ENCODE data around the gene PALLD. TPM values are rescaled to one million over a fixed set of nuclear protein-coding genes. Genes with fewer than 3 reads are reported as not detected.

The PALLD gene
- total RNA-seq, 4 donors from 2014 or later = 1,036 to 2,270 (median 2,202) TPM

DNA sequence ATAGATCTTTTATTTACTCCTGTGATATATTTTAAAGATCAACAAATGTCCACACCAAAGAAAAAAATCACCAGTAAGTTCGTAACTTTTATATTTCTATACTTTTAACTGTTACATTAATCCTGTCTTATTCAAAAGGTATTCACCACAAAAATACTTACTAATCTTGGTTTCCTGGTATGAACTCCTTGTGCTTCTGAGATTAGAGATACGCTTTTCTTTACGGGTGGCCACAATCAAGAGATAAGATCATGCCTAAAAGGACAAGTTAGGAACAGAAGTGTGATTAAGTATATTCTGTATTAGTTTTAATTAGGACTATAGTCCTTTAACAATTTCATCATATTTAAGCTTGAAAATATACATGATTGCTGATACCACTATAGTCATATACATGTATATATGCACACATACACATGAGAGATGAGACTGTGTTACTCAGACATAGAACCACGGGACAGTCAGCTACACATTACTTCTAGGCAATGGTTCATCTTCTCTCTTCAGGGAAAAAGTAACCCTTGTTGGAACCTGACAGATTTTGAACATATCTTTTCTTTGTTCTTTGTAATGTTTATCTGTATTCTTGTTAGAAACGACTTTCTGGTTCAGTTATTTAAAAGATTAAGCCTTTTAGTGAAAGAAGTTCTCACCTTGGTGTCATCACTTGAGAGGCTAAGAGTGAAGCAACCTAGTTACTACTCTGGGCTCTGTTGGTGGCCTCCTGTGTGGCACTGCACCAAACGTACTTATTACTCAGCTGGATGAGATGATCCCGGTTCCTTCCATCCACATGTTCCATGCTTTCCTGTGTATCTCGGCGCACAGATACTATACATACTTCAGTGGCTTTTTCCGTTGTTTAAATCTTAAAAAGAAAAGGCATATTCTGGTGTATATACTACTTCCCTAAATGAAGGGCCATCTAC lies 367.1 kb downstream of the PALLD start:
- ATAC-seq = no peak
- 41 to 54% methylated on average over 5 to 10 of the region's 10 CpGs for WGBS, 2 donors (ENCODE audit: low coverage in 1 of 2)
- H3K27me3 ChIP-seq = no peaks in the 10 kb centered on the region
- no peak overlapping the region for H3K4me3 ChIP-seq
- H3K4me1 ChIP-seq = peaks cover 43 to 100% (median 56%) of the 10 kb centered on the region in 3 donors
- TF ChIP-seq POLR2A (IDR thresholded peaks at IDR 0.05) (no peak), EP300 (IDR thresholded peaks at IDR 0.05) (no peak), POLR2AphosphoS5 (IDR thresholded peaks at IDR 0.05) (no peak)
- TF ChIP-seq, protein P1, sequence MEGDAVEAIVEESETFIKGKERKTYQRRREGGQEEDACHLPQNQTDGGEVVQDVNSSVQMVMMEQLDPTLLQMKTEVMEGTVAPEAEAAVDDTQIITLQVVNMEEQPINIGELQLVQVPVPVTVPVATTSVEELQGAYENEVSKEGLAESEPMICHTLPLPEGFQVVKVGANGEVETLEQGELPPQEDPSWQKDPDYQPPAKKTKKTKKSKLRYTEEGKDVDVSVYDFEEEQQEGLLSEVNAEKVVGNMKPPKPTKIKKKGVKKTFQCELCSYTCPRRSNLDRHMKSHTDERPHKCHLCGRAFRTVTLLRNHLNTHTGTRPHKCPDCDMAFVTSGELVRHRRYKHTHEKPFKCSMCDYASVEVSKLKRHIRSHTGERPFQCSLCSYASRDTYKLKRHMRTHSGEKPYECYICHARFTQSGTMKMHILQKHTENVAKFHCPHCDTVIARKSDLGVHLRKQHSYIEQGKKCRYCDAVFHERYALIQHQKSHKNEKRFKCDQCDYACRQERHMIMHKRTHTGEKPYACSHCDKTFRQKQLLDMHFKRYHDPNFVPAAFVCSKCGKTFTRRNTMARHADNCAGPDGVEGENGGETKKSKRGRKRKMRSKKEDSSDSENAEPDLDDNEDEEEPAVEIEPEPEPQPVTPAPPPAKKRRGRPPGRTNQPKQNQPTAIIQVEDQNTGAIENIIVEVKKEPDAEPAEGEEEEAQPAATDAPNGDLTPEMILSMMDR (IDR thresholded peaks at IDR 0.05) = no peak
- no peaks in the 10 kb centered on the region for H3K9me3 ChIP-seq
- peak overlapping the region; percentile 47 to 100 (median 72) for H3K27ac ChIP-seq
- peaks cover 0 to 13% of the 10 kb centered on the region in 2 donors for H3K36me3 ChIP-seq

GRCh38 chr4:168864821-168865541 lies 368.1 kb downstream of the PALLD start:
- Histone ChIP-seq H3K36me3 (peaks cover 0 to 12% of the 10 kb centered on the region in 2 donors), H3K4me3 (no peak overlapping the region), H3K9me3 (no peaks in the 10 kb centered on the region), H3K27me3 (no peaks in the 10 kb centered on the region), H3K27ac (peak overlapping the region; percentile 47 to 100 (median 72)), H3K4me1 (peaks cover 45 to 100% (median 59%) of the 10 kb centered on the region in 3 donors)
- TF ChIP-seq EP300 (IDR thresholded peaks at IDR 0.05) = no peak
- no peak for TF ChIP-seq POLR2A (IDR thresholded peaks at IDR 0.05)
- no peak for TF ChIP-seq POLR2AphosphoS5 (IDR thresholded peaks at IDR 0.05)
- TF ChIP-seq, protein P1 (IDR thresholded peaks at IDR 0.05) = peak in 2 of 4 experiments; percentile 28 to 43
- ATAC-seq = no peak
- WGBS, 2 donors (ENCODE audit: low coverage in 1 of 2) = 37 to 40% methylated on average over 4 to 5 of the region's 5 CpGs

- Histone ChIP-seq H3K27ac (peak overlapping the region in 3 of 4 donors; percentile 8 to 100 (median 88)), H3K36me3 (peaks cover 0 to 9% of the 10 kb centered on the region in 2 donors), H3K9me3 (no peaks in the 10 kb centered on the region), H3K27me3 (no peaks in the 10 kb centered on the region), H3K4me3 (no peak overlapping the region), H3K4me1 (peaks cover 44 to 100% (median 54%) of the 10 kb centered on the region in 3 donors)
- TF ChIP-seq, protein P1 (IDR thresholded peaks at IDR 0.05) = no peak
- TF ChIP-seq POLR2AphosphoS5 (IDR thresholded peaks at IDR 0.05) (no peak), POLR2A (IDR thresholded peaks at IDR 0.05) (no peak), EP300 (IDR thresholded peaks at IDR 0.05) (no peak)
- no peak for ATAC-seq
- 77 to 83% methylated on average over 1 to 3 of the region's 3 CpGs for WGBS, 2 donors (ENCODE audit: low coverage in 1 of 2)
Measured at GRCh38 chr4:168865854-168866253, 369.0 kb downstream of the PALLD start.

DNA sequence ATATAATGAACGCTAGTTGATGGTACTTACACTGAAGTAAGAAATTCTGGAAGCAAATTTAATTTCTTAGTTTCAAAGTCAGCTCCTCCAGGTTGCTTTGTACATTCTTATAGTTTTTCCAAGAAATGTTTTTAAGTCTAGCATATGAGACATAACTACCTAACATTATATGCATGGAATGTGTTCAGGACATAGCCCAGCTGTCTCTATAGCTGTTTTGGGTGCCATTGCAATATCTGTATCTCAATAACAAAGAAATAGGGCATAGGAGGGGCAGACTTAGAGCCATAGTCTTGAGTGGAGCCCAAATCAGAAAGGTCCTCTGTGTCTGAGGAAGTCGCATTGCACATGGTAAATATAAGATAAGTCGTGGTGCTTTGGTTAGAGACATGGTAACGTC lies 369.8 kb downstream of the PALLD start:
- Histone ChIP-seq H3K4me3 (no peak overlapping the region), H3K27me3 (no peaks in the 10 kb centered on the region), H3K4me1 (peaks cover 47 to 100% (median 52%) of the 10 kb centered on the region in 3 donors), H3K27ac (peak overlapping the region; percentile 32 to 88 (median 57)), H3K36me3 (peaks cover 0 to 10% of the 10 kb centered on the region in 2 donors), H3K9me3 (no peaks in the 10 kb centered on the region)
- TF ChIP-seq POLR2A (IDR thresholded peaks at IDR 0.05) (no peak), EP300 (IDR thresholded peaks at IDR 0.05) (no peak), POLR2AphosphoS5 (IDR thresholded peaks at IDR 0.05) (no peak)
- TF ChIP-seq, protein P1 (IDR thresholded peaks at IDR 0.05) = no peak
- WGBS, 2 donors (ENCODE audit: low coverage in 1 of 2) = 68 to 79% methylated on average over 2 to 4 of the region's 4 CpGs
- no peak for ATAC-seq

All from gastroesophageal sphincter (tissue), 4 donors.